CD14-positive monocyte (primary cell): ENCODE data around the gene C7. TPM values are rescaled to one million over a fixed set of nuclear protein-coding genes. Genes with fewer than 3 reads are reported as not detected.

ENCODE experiments used
- DNase-seq, 3 donors: peaks; one replicate each; pipeline ENCODE4 v3.0.0-alpha.2; 2011 to 2022
- H2AFZ ChIP-seq: 2 replicates; pipeline ENCODE4 v1.6.0; 2012; ENCODE audit warnings: mild to moderate bottlenecking, low read depth, low read length, inconsistent platforms; ENCODE audit not compliant: insufficient read depth, poor library complexity, severe bottlenecking
- H3K27ac ChIP-seq, 2 donors: 1 replicate in 1 of 2; 2 replicates in 1 of 2; pipeline ENCODE4 v1.5.1; 2012 to 2013; ENCODE audit warnings: low read length in 2 of 2, control low read depth in 1 of 2, inconsistent platforms in 1 of 2, low read depth in 1 of 2, mild to moderate bottlenecking in 1 of 2
- H3K27me3 ChIP-seq, 2 donors: one replicate each; pipeline versions ENCODE4 v1.6.0 to v1.6.1; 2011 to 2013; ENCODE audit warnings: low read length in 2 of 2; ENCODE audit not compliant: control insufficient read depth in 2 of 2, insufficient read depth in 2 of 2
- H3K36me3 ChIP-seq, 2 donors: replicated peaks in 1 of 2; 1 replicate in 1 of 2; 2 replicates in 1 of 2; pipeline versions ENCODE4 v1.5.1 to v1.6.1; 2012 to 2013; ENCODE audit warnings: low read length in 2 of 2, control low read depth in 1 of 2, inconsistent platforms in 1 of 2, mild to moderate bottlenecking in 1 of 2; ENCODE audit not compliant: insufficient read depth in 2 of 2, control insufficient read depth in 1 of 2
- H3K4me1 ChIP-seq, 2 donors: 1 replicate in 1 of 2; 2 replicates in 1 of 2; pipeline versions ENCODE4 v1.5.1 to v1.6.1; 2012 to 2013; ENCODE audit warnings: low read length in 2 of 2, control low read depth in 1 of 2, inconsistent platforms in 1 of 2, mild to moderate bottlenecking in 1 of 2, moderate library complexity in 1 of 2; ENCODE audit not compliant: insufficient read depth in 2 of 2, control insufficient read depth in 1 of 2
- H3K4me2 ChIP-seq: replicated peaks from 2 replicates; pipeline ENCODE3; 2012; ENCODE audit warnings: low read length, moderate library complexity, mild to moderate bottlenecking; ENCODE audit not compliant: poor library complexity, severe bottlenecking; ENCODE audit errors: extremely low read depth
- H3K4me3 ChIP-seq, 3 experiments: fragments of 200-600 bp in 1 of 3; sonication (generic) in 1 of 3; replicated peaks in 1 of 3; 1 replicate in 2 of 3; 2 replicates in 1 of 3; pipeline ENCODE4 v1.5.1; 2011 to 2013; ENCODE audit warnings: low read length in 3 of 3, mild to moderate bottlenecking in 3 of 3, control low read depth in 2 of 3, low read depth in 2 of 3, inconsistent platforms in 1 of 3, moderate library complexity in 1 of 3
- H3K79me2 ChIP-seq: 2 replicates; pipeline ENCODE4 v1.6.0; 2012; ENCODE audit warnings: mild to moderate bottlenecking, control low read depth, inconsistent platforms, low read length, moderate library complexity; ENCODE audit not compliant: insufficient read depth
- H3K9ac ChIP-seq: 2 replicates; pipeline ENCODE4 v1.6.0; 2017; ENCODE audit warnings: low read length, mild to moderate bottlenecking; ENCODE audit not compliant: insufficient read depth, poor library complexity, severe bottlenecking
- H3K9me3 ChIP-seq, 2 donors: replicated peaks in 1 of 2; 1 replicate in 1 of 2; 2 replicates in 1 of 2; pipeline versions ENCODE4 v1.5.1 to v1.6.1; 2012 to 2013; ENCODE audit warnings: low read length in 2 of 2, control low read depth in 1 of 2; ENCODE audit not compliant: control insufficient read depth in 1 of 2, insufficient read depth in 1 of 2
- H4K20me1 ChIP-seq: 2 replicates; pipeline ENCODE4 v1.6.0; 2012; ENCODE audit warnings: mild to moderate bottlenecking, low read length, control low read depth, moderate library complexity; ENCODE audit not compliant: insufficient read depth
- H3K27ac Mint-ChIP-seq, 7 donors: one replicate each; pipeline ENCODE4 v1.8.0; 2020; ENCODE audit warnings: mild to moderate bottlenecking in 7 of 7, mixed read lengths in 7 of 7, moderate library complexity in 6 of 7, inconsistent platforms in 2 of 7
- H3K27me3 Mint-ChIP-seq, 3 donors: one replicate each; pipeline ENCODE4 v1.8.0; 2021 to 2022; ENCODE audit warnings: low read depth in 3 of 3, mild to moderate bottlenecking in 3 of 3, mixed read lengths in 3 of 3, moderate library complexity in 3 of 3, inconsistent platforms in 1 of 3
- H3K36me3 Mint-ChIP-seq, 2 donors: one replicate each; pipeline ENCODE4 v1.8.0; 2020; ENCODE audit warnings: mixed read lengths in 2 of 2, inconsistent platforms in 1 of 2, mild to moderate bottlenecking in 1 of 2
- H3K4me1 Mint-ChIP-seq: one replicate; pipeline ENCODE4 v1.8.0; 2020; ENCODE audit warnings: mild to moderate bottlenecking, mixed read lengths
- H3K4me3 Mint-ChIP-seq, 2 donors: one replicate each; pipeline ENCODE4 v1.8.0; 2020; ENCODE audit warnings: mild to moderate bottlenecking in 2 of 2, mixed read lengths in 2 of 2, moderate library complexity in 1 of 2
- H3K9me3 Mint-ChIP-seq, 7 donors: one replicate each; pipeline ENCODE4 v1.8.0; 2020 to 2022; ENCODE audit warnings: mixed read lengths in 7 of 7, mild to moderate bottlenecking in 6 of 7, moderate library complexity in 6 of 7, inconsistent platforms in 2 of 7
- CTCF ChIP-seq: fragments of 200-600 bp; IDR thresholded peaks from one replicate; pipeline ENCODE4 v1.8.0; 2022; ENCODE audit warnings: antibody characterized with exemption, mild to moderate bottlenecking
- WGBS: methylation state at CpG from one replicate; pipeline ENCODE4 v1.1.5; 2013; ENCODE audit warnings: missing lambda C conversion rate; ENCODE audit not compliant: insufficient coverage; 5-methylcytosine and 5-hydroxymethylcytosine counted together
- intact Hi-C, 2 donors: fragments of 100-400 bp; cut with micrococcal nuclease; formaldehyde crosslinking; loops; one replicate each; pipeline versions ENCODE4 v1.15.0 to v1.15.1; 2023
- polyA plus RNA-seq, 3 donors: library from polyadenylated mRNA; depleted of rRNA in 1 of 3; unstranded in 2 of 3; stranded (reverse) in 1 of 3; fragments of 300-500 nt in 2 of 3; fragments of >200 nt in 1 of 3; fragmentation: Illumina TruSeq in 2 of 3; gene quantifications; 1 replicate in 2 of 3; 2 replicates in 1 of 3; pipeline ENCODE4 v1.2.3, GENCODE V29; 2012 to 2021

Gene C7
- polyA plus RNA-seq, 3 donors: 0.12 TPM; not detected in 2

DNA sequence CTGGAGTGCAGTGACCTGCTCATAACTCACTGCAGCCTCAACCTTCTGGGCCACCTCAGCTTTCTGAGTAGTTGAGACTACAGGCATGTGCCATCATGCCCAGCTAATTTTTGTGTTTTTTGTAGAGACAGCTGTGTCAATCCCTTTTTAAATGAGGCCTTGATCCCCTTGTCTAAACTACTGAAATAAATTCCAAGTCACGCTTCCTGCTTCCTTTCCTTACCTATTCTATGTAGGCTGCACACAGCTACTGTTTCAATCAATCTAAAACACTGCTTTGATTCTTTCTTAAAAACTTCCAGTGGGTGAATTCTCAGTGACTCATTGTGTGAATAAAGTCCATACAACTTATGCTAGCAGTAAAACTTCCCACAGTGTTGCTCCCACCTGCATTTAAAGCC, 2.9 kb upstream of the C7 start:
- Histone ChIP-seq H3K27me3 (peaks cover 2 to 4% of the 10 kb centered on the region in 2 donors), H2AFZ (no peak overlapping the region), H3K36me3 (no peaks in the 10 kb centered on the region), H3K9ac (no peak overlapping the region), H3K4me2 (no peak overlapping the region), H4K20me1 (no peaks in the 10 kb centered on the region), H3K27ac (no peak overlapping the region), H3K4me1 (no peaks in the 10 kb centered on the region), H3K9me3 (no peaks in the 10 kb centered on the region), H3K79me2 (no peaks in the 10 kb centered on the region), H3K4me3 (no peak overlapping the region)
- Mint-ChIP-seq H3K4me3 (no peak overlapping the region), H3K27me3 (peaks cover 6 to 15% (median 8%) of the 10 kb centered on the region in 3 donors), H3K4me1 (no peaks in the 10 kb centered on the region), H3K36me3 (no peaks in the 10 kb centered on the region), H3K9me3 (no peaks in the 10 kb centered on the region), H3K27ac (no peak overlapping the region)
- no peak for TF ChIP-seq CTCF
- intact Hi-C loops: no loop called here
- no CpG with 5 or more reads among the region's 1 CpG for WGBS
- no peak for DNase-seq

- no peak for DNase-seq
- no peaks in the 10 kb centered on the region for H3K4me1 Mint-ChIP-seq
- intact Hi-C loops: no loop called here
Measured at GRCh38 chr5:40909723-40910122, 426 bp downstream of the C7 start.

More at GRCh38 chr5:40909723-40910122, 426 bp downstream of the C7 start:
- H3K27ac Mint-ChIP-seq: no peak overlapping the region
- Histone ChIP-seq H4K20me1 (no peaks in the 10 kb centered on the region), H3K9ac (no peak overlapping the region), H3K27ac (no peak overlapping the region), H3K36me3 (no peaks in the 10 kb centered on the region), H3K4me3 (no peak overlapping the region), H3K9me3 (no peaks in the 10 kb centered on the region), H3K4me2 (no peak overlapping the region), H3K79me2 (no peaks in the 10 kb centered on the region), H3K4me1 (no peaks in the 10 kb centered on the region), H3K27me3 (peaks cover 2 to 4% of the 10 kb centered on the region in 2 donors), H2AFZ (no peak overlapping the region)
- H3K27me3 Mint-ChIP-seq: peaks cover 6 to 16% (median 8%) of the 10 kb centered on the region in 3 donors
- no peaks in the 10 kb centered on the region for H3K9me3 Mint-ChIP-seq
- no peak overlapping the region for H3K4me3 Mint-ChIP-seq
- 60% methylated on average over 1 of the region's 2 CpGs for WGBS
- H3K36me3 Mint-ChIP-seq: no peaks in the 10 kb centered on the region
- no peak for TF ChIP-seq CTCF
